Measurements from ENCODE around the gene RGS12.

DNA sequence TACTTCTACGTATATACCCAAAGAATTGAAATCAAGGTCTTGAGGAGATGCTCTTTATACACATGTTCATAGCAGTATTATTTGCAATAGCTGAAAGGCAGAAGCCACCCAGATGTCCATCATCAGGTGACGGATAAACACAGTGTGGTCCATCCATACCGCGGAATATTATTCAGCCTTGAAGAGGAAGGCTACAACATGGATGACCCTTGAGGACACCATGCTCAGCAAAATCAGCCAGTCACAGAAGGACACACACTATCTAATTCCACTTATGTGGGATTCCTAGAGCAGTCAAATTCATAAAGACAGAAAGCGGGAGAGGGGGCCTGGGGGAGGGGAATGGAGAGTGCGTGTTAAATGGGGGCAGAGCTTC lies 44.5 kb downstream of the RGS12 start:
- TF ChIP-seq, protein P1, sequence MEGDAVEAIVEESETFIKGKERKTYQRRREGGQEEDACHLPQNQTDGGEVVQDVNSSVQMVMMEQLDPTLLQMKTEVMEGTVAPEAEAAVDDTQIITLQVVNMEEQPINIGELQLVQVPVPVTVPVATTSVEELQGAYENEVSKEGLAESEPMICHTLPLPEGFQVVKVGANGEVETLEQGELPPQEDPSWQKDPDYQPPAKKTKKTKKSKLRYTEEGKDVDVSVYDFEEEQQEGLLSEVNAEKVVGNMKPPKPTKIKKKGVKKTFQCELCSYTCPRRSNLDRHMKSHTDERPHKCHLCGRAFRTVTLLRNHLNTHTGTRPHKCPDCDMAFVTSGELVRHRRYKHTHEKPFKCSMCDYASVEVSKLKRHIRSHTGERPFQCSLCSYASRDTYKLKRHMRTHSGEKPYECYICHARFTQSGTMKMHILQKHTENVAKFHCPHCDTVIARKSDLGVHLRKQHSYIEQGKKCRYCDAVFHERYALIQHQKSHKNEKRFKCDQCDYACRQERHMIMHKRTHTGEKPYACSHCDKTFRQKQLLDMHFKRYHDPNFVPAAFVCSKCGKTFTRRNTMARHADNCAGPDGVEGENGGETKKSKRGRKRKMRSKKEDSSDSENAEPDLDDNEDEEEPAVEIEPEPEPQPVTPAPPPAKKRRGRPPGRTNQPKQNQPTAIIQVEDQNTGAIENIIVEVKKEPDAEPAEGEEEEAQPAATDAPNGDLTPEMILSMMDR (IDR thresholded peaks at IDR 0.05): no peak
- TF ChIP-seq EP300 (IDR thresholded peaks at IDR 0.05) (no peak), POLR2A (IDR thresholded peaks at IDR 0.05) (no peak)

All from tibial nerve (tissue), 4 donors.